ENCODE data around the gene TXNL1. TPM values are rescaled to one million over a fixed set of nuclear protein-coding genes. Genes with fewer than 3 reads are reported as not detected.
A peak's percentile ranks its signal among the peaks of the same experiment; 100 is the strongest.

The TXNL1 gene
- total and polyA plus RNA-seq, 2 of the 13 experiments (the other 11 are each of a cell fraction or from before 2014, with no cell fraction given) = 41.9 to 73.1 TPM

- TF ChIP-seq ZBTB14 (CRISPR knock-in tag; IDR thresholded peaks at IDR 0.05) (no peak), MNT (IDR thresholded peaks at IDR 0.05) (peak; percentile 58; the same call in 1 of the 2 replicates), SAP130 (CRISPR knock-in tag; IDR thresholded peaks at IDR 0.05; ENCODE audit: low read depth) (peak; percentile 86), SMARCC2 (IDR thresholded peaks at IDR 0.05) (no peak), ZSCAN21 (CRISPR knock-in tag; IDR thresholded peaks at IDR 0.05; ENCODE audit: borderline replicate concordance) (no peak), ZNF343 (CRISPR knock-in tag; IDR thresholded peaks at IDR 0.05) (no peak), THAP9 (CRISPR knock-in tag; IDR thresholded peaks at IDR 0.05; ENCODE audit: borderline replicate concordance) (peak; percentile 75; the same call in 1 of the 2 replicates), ZNF34 (CRISPR knock-in tag; IDR thresholded peaks at IDR 0.05; ENCODE audit: borderline replicate concordance) (0 out of 2 replicates have a peak, but pooled peaks have one; percentile 20), ZNF12 (CRISPR knock-in tag; IDR thresholded peaks at IDR 0.05) (no peak), ZNF292 (CRISPR knock-in tag; IDR thresholded peaks at IDR 0.05; ENCODE audit: borderline replicate concordance, low read depth) (no peak), TRIM22 (IDR thresholded peaks at IDR 0.05) (no peak), SP1 (IDR thresholded peaks at IDR 0.05) (no peak), SP1 (CRISPR knock-in tag; IDR thresholded peaks at IDR 0.05) (no peak), HOXD1 (CRISPR knock-in tag; IDR thresholded peaks at IDR 0.05) (peak; percentile 51; the same call in 1 of the 2 replicates), ZKSCAN8 (CRISPR knock-in tag; IDR thresholded peaks at IDR 0.05; ENCODE audit: borderline replicate concordance) (no peak), ZNF333 (CRISPR knock-in tag; IDR thresholded peaks at IDR 0.05; ENCODE audit: borderline replicate concordance) (peak; percentile 62; the same call in 1 of the 2 replicates), TFE3 (CRISPR knock-in tag; IDR thresholded peaks at IDR 0.05) (peak; percentile 79), ZSCAN5A (CRISPR knock-in tag; IDR thresholded peaks at IDR 0.05; ENCODE audit: borderline replicate concordance) (peak; percentile 67; the same call in 1 of the 2 replicates), ZNF350 (CRISPR knock-in tag; IDR thresholded peaks at IDR 0.05; ENCODE audit: borderline replicate concordance, low read depth) (peak; percentile 72; the same call in 1 of the 2 replicates)
Measured at GRCh38 chr18:56638232-56639103, at the start of gene TXNL1 (continued).

All from HepG2 (cell line).